HEK293 (cell line): ENCODE data around the gene TRMT5.

Experiments used
- CTCF ChIP-seq: fragments of 450-650 bp; formaldehyde crosslinking; IDR thresholded peaks from 2 replicates; pipeline ENCODE4 v1.5.1; 2016; ENCODE audit warnings: missing biosample characterization, missing genetic modification characterization
- REPIN1 ChIP-seq: fragments of 450-650 bp; formaldehyde crosslinking; IDR thresholded peaks from 2 replicates; pipeline ENCODE4 v1.5.1; 2017; ENCODE audit warnings: missing biosample characterization, missing genetic modification characterization, low read depth
- REST ChIP-seq: fragments of 450-650 bp; formaldehyde crosslinking; IDR thresholded peaks from 2 replicates; pipeline ENCODE4 v1.5.1; 2016; ENCODE audit warnings: missing biosample characterization, missing genetic modification characterization
- TCF7L2 ChIP-seq: IDR thresholded peaks from 2 replicates; pipeline ENCODE4 v1.6.1; 2011; ENCODE audit warnings: low read depth, mild to moderate bottlenecking, inconsistent platforms, low read length, moderate library complexity, borderline replicate concordance
- ZBTB21 ChIP-seq: fragments of 450-650 bp; formaldehyde crosslinking; IDR thresholded peaks from 2 replicates; pipeline ENCODE4 v1.5.1; 2017; ENCODE audit warnings: missing biosample characterization, missing genetic modification characterization
- ZNF121 ChIP-seq: fragments of 450-650 bp; formaldehyde crosslinking; IDR thresholded peaks from 2 replicates; pipeline ENCODE4 v1.5.1; 2016; ENCODE audit warnings: missing biosample characterization, missing genetic modification characterization
- ZNF292 ChIP-seq: fragments of 450-650 bp; formaldehyde crosslinking; IDR thresholded peaks from 2 replicates; pipeline ENCODE4 v1.5.1; 2016; ENCODE audit warnings: low read depth, missing biosample characterization, missing genetic modification characterization, borderline replicate concordance
- ZNF398 ChIP-seq: fragments of 450-650 bp; formaldehyde crosslinking; IDR thresholded peaks from 2 replicates; pipeline ENCODE4 v1.5.1; 2017; ENCODE audit warnings: missing biosample characterization, missing genetic modification characterization
- ZNF510 ChIP-seq: fragments of 450-650 bp; formaldehyde crosslinking; IDR thresholded peaks from 2 replicates; pipeline ENCODE4 v1.5.1; 2018; ENCODE audit warnings: mild to moderate bottlenecking, missing genetic modification characterization, missing biosample characterization; ENCODE audit not compliant: insufficient replicate concordance
- ZNF830 ChIP-seq: fragments of 450-650 bp; IDR thresholded peaks from 2 replicates; pipeline ENCODE4 v1.5.0; 2018; ENCODE audit warnings: missing biosample characterization, missing genetic modification characterization, low read depth, mild to moderate bottlenecking, moderate library complexity
- ZSCAN23 ChIP-seq: fragments of 450-650 bp; formaldehyde crosslinking; IDR thresholded peaks from 2 replicates; pipeline ENCODE4 v1.5.1; 2016; ENCODE audit warnings: missing biosample characterization, missing genetic modification characterization

- no peak for TF ChIP-seq ZNF398 (tag by site-specific recombination)
- no peak for TF ChIP-seq ZNF121
- TF ChIP-seq REPIN1 (tag by site-specific recombination): no peak
- no peak for TF ChIP-seq ZNF830 (tag by site-specific recombination)
- no peak for TF ChIP-seq CTCF (tag by site-specific recombination)
- no peak for TF ChIP-seq TCF7L2
- TF ChIP-seq REST (tag by site-specific recombination): no peak
- TF ChIP-seq ZBTB21 (tag by site-specific recombination): no peak
- TF ChIP-seq ZNF510 (tag by site-specific recombination): no peak
- TF ChIP-seq ZSCAN23: no peak
- no peak for TF ChIP-seq ZNF292 (tag by site-specific recombination)
These were observed 965 bp upstream of the TRMT5 start for GRCh38 chr14:60981633-60982455.
